Heart left ventricle (tissue), 16 donors: Measurements from ENCODE around the gene TUBE1. TPM values are rescaled to one million over a fixed set of nuclear protein-coding genes. Genes with fewer than 3 reads are reported as not detected.
A peak's percentile ranks its signal among the peaks of the same experiment; 100 is the strongest.

Experiments used
- ATAC-seq, 4 donors: fragments of 200-7000 bp; cut with Tn5 transposase; one replicate each; pipeline ENCODE4 v1.9.1; 2020 to 2022; ENCODE audit warnings: moderate library complexity in 4 of 4, mild to moderate bottlenecking in 3 of 4, moderate number of reproducible peaks in 1 of 4
- DNase-seq, 5 donors: peaks; one replicate each; pipeline ENCODE4 v3.0.0-alpha.2; 2020
- H3K27ac ChIP-seq, 12 donors: fragments of 200-600 bp; sonication (generic) in 4 of 12; one replicate each; pipeline versions ENCODE4 v1.5.0 to v1.8.0; 2016 to 2022; ENCODE audit warnings: mild to moderate bottlenecking in 2 of 12
- H3K27me3 ChIP-seq, 9 donors: fragments of 200-600 bp; sonication (generic) in 2 of 9; one replicate each; pipeline versions ENCODE4 v1.5.1 to v1.8.0; 2016 to 2022; ENCODE audit warnings: mild to moderate bottlenecking in 3 of 9
- H3K36me3 ChIP-seq, 9 donors: fragments of 200-600 bp; sonication (generic) in 2 of 9; one replicate each; pipeline versions ENCODE4 v1.5.0 to v1.8.0; 2018 to 2022; ENCODE audit warnings: mild to moderate bottlenecking in 2 of 9
- H3K4me1 ChIP-seq, 12 donors: fragments of 200-600 bp; sonication (generic) in 4 of 12; one replicate each; pipeline versions ENCODE4 v1.5.0 to v1.8.0; 2016 to 2022; ENCODE audit warnings: mild to moderate bottlenecking in 3 of 12
- H3K4me3 ChIP-seq, 12 donors: fragments of 200-600 bp; sonication (generic) in 4 of 12; one replicate each; pipeline versions ENCODE4 v1.5.0 to v1.8.0; 2017 to 2022; ENCODE audit warnings: mild to moderate bottlenecking in 9 of 12, moderate library complexity in 4 of 12
- H3K9me3 ChIP-seq, 12 donors: fragments of 200-600 bp; sonication (generic) in 4 of 12; one replicate each; pipeline versions ENCODE4 v1.5.0 to v1.8.0; 2016 to 2022; ENCODE audit warnings: mild to moderate bottlenecking in 1 of 12
- POLR2A ChIP-seq, 2 donors: fragments of 450-650 bp; IDR thresholded peaks; one replicate each; pipeline ENCODE4 v1.6.1; 2017; ENCODE audit warnings: antibody characterized with exemption in 2 of 2, mild to moderate bottlenecking in 2 of 2, moderate library complexity in 2 of 2
- WGBS, 4 donors: extraction: QIAGEN DNeasy Blood & Tissue Kit in 2 of 4; methylation state at CpG; one replicate each; pipeline versions ENCODE4 v1.1.5 to v1.1.7; 2013 to 2018; 5-methylcytosine and 5-hydroxymethylcytosine counted together
- intact Hi-C, 10 donors: fragments of 100-400 bp; cut with DNase I; formaldehyde crosslinking; loops; one replicate each; pipeline versions ENCODE4 v1.11.1 to v1.14.2; 2022
- polyA plus RNA-seq, 2 donors: library from polyadenylated mRNA; stranded (reverse); fragments of 200-250 nt; gene quantifications; one replicate each; pipeline ENCODE4 v1.2.3, GENCODE V29; 2013
- total RNA-seq, 9 donors: library from RNA; depleted of rRNA in 2 of 9; stranded (reverse); fragments of >200 nt in 2 of 9; fragmentation: NEBNext Ultra II Directional in 3 of 9; extraction: Animal tissue kit (Norgen Biotek cat#: 25700) in 3 of 9; gene quantifications; one replicate each; pipeline versions ENCODE4 v1.1.0 to v1.2.4, GENCODE V29; 2016 to 2023
- TF ChIP-seq, protein P1 (sequence below), 12 donors: fragments of 200-600 bp; sonication (generic) in 4 of 12; IDR thresholded peaks; one replicate each; pipeline versions ENCODE4 v1.5.0 to v1.8.0; 2018 to 2022; ENCODE audit warnings: antibody characterized with exemption in 12 of 12, mild to moderate bottlenecking in 5 of 12
- donor health status: ischemic (EF 13 %, LVEDD 7.1; RV severe dilation, severe dysfunction).
- donor health status: healthy with polysubstance abuse.
- donor health status: DM: no; HTN: yes; CAD: no.
- donor health status: DM: no; HTN: no; CAD: no.
- donor health status: ischemic (EF 25% LVEDD 6.9; RV normal size, moderate dysfunction).
- donor health status: ischemic (EF 25% LVEDD 5.7; RV mildly dilated, moderate dysfunction).
- donor health status: healthy.
- donor health status: DM: yes; HTN: yes; CAD: no.
- donor health status: ischemic (EF 35%, LVEDD 5.7; RV mildly dilated, moderate dysfunction).
- donor health status: nonischemic (EF 11% LVEDD 7.7; RV severe dilation, severe dysfunction).
- donor health status: DM: yes; HTN: yes; CAD: no.
- donor health status: PGD.
- donor health status: ischemic (EF 29% LVEDD 5.4; RV normal size, mild dysfunction).
- donor health status: nonischemic (EF 23%, LVEDD 6.1; RV moderate dilation, normal function).

The TUBE1 gene
- total and polyA plus RNA-seq, 11 donors: 10.1 to 33.2 (median 23.3) TPM

DNA sequence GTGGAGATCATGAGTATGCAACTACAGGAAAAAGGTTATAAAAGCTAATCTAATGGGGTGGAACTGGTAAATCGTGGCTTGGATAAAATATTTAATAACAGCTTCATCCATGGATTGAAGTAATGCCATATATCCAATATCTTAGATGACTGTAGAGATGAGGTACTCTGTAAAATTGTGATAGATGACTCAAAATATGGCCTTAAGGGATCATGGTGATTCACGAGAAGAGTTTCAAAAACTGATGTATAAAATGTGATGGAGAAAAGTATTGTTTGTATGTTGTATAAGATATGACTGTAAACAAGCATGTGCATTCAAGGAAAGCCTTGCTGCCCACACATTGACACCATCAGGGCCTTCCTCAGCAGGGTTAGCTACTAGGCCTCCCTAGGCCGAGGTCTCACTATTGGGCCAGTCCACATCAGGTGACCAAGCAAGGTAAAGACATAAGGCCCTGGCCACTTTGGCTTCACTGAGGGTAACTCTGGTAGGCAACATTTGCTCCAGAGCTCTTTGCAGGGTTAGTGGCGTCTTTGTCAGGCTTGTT, 51.1 kb downstream of the TUBE1 start:
- H3K27ac ChIP-seq: peak overlapping the region in 6 of 12 donors; percentile 2 to 61 (median 36)
- no peak overlapping the region for H3K4me3 ChIP-seq
- ATAC-seq: no peak
- no peak for TF ChIP-seq POLR2A (IDR thresholded peaks at IDR 0.05)
- TF ChIP-seq, protein P1, sequence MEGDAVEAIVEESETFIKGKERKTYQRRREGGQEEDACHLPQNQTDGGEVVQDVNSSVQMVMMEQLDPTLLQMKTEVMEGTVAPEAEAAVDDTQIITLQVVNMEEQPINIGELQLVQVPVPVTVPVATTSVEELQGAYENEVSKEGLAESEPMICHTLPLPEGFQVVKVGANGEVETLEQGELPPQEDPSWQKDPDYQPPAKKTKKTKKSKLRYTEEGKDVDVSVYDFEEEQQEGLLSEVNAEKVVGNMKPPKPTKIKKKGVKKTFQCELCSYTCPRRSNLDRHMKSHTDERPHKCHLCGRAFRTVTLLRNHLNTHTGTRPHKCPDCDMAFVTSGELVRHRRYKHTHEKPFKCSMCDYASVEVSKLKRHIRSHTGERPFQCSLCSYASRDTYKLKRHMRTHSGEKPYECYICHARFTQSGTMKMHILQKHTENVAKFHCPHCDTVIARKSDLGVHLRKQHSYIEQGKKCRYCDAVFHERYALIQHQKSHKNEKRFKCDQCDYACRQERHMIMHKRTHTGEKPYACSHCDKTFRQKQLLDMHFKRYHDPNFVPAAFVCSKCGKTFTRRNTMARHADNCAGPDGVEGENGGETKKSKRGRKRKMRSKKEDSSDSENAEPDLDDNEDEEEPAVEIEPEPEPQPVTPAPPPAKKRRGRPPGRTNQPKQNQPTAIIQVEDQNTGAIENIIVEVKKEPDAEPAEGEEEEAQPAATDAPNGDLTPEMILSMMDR (IDR thresholded peaks at IDR 0.05): no peak
- no peak for DNase-seq
- no peaks in the 10 kb centered on the region for H3K27me3 ChIP-seq
- H3K36me3 ChIP-seq: no peaks in the 10 kb centered on the region
- H3K9me3 ChIP-seq: no peaks in the 10 kb centered on the region
- intact Hi-C loops: no loop called here
- H3K4me1 ChIP-seq: peaks cover 0 to 42% (median 7%) of the 10 kb centered on the region in 12 donors
- 91 to 95% (median 94%) methylated on average over 4 of the region's 4 CpGs for WGBS, 4 donors

DNA sequence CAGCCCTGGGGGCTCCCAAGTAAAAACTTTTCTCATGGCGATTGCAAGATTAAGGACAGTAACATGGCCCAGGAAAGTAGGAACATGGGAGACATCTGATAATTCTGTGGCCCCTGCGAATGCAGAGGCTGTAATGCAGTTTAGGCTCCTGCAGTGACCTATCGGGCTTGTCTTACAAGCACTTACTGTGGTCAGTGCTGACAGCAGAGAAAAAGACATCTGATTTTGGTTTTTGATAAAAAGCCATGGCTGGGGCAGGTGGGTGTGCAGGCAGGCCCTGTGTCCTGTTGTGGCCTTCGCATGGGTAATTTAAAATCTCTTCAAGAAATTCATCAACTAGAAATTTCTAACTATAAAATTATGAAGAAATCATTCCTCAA, 52.7 kb downstream of the TUBE1 start:
- no peaks in the 10 kb centered on the region for H3K9me3 ChIP-seq
- no peak overlapping the region for H3K4me3 ChIP-seq
- no peak for DNase-seq
- TF ChIP-seq, protein P1 (IDR thresholded peaks at IDR 0.05): no peak
- TF ChIP-seq POLR2A (IDR thresholded peaks at IDR 0.05): no peak
- peaks cover 0 to 52% (median 11%) of the 10 kb centered on the region in 12 donors for H3K4me1 ChIP-seq
- no peaks in the 10 kb centered on the region for H3K27me3 ChIP-seq
- H3K36me3 ChIP-seq: no peaks in the 10 kb centered on the region
- WGBS, 4 donors: 93 to 96% (median 94%) methylated on average over 4 of the region's 4 CpGs
- H3K27ac ChIP-seq: peak overlapping the region in 6 of 12 donors; percentile 1 to 61 (median 37)
- intact Hi-C loops: no loop called here
- ATAC-seq: no peak

DNA sequence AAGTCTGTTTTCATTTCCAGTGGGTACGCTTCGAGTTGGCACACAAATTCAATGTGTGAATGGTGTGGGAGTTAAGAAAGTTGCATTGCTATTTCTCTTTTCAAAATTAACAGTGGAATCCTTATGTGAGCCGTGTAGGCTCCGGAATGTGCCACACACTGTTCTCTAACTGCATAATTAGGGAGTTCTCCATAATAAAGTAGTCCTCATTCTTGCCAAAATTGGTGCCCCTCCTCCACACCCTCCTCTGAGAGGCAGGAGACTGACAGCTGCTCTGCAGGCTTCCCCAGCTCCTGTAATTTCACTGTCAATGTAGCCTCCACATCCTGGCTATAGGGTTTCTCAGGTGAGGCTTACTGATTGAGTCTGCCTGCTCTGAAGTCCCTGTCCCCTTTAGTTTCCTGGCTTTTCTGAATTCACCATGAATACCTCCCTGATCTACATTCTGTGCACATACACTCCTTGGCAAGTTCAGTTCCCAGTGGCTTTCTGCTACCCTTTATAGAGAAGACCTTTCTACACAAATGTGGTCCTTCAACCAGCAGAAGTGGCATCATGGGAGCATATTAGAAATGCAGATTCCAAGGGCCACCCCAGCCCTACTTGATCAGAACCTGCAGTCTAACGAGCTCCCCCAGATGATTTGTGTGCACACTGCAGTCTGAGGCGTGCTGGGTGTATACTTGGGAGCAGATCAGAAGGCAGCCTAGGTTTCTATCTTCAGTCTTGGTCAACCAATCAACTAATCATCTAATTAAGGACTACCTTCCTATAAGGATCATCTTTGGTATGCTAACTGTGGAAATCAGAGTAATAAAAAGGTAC, 53.3 kb downstream of the TUBE1 start:
- Histone ChIP-seq H3K4me1 (peaks cover 0 to 52% (median 11%) of the 10 kb centered on the region in 12 donors), H3K9me3 (no peaks in the 10 kb centered on the region), H3K27ac (no peak overlapping the region), H3K27me3 (no peaks in the 10 kb centered on the region), H3K4me3 (no peak overlapping the region), H3K36me3 (no peaks in the 10 kb centered on the region)
- no peak for ATAC-seq
- WGBS, 4 donors: 77 to 87% (median 83%) methylated on average over 6 of the region's 6 CpGs
- TF ChIP-seq POLR2A (IDR thresholded peaks at IDR 0.05): no peak
- TF ChIP-seq, protein P1 (IDR thresholded peaks at IDR 0.05): no peak
- intact Hi-C loops: no loop called here
- DNase-seq: no peak

DNA sequence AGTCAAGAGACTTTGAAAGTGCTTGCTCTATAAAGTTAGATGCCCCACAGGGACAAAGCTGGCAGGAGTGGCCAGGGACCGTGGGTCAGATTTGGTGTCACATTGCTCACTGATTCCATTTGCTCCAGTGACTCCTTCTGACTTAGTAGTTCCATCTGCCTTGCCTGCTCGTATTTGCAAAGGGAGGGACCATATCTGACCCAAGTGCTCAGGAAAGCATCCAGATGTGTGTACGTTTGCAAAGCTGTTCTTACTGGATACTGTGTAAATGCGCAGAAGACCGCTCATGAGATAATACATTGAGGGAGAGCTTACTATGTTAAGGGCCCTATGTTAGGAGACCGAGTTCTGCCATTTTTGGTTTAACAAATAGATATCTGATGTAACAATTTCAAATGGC, 54.6 kb downstream of the TUBE1 start:
- Histone ChIP-seq H3K4me3 (no peak overlapping the region), H3K27ac (no peak overlapping the region), H3K9me3 (no peaks in the 10 kb centered on the region), H3K4me1 (peaks cover 0 to 40% (median 6%) of the 10 kb centered on the region in 12 donors), H3K36me3 (no peaks in the 10 kb centered on the region), H3K27me3 (no peaks in the 10 kb centered on the region)
- TF ChIP-seq, protein P1 (IDR thresholded peaks at IDR 0.05): no peak
- TF ChIP-seq POLR2A (IDR thresholded peaks at IDR 0.05): no peak
- DNase-seq (no peak), ATAC-seq (no peak)
- intact Hi-C loops: no loop called here
- WGBS, 4 donors: 82 to 90% (median 89%) methylated on average over 6 of the region's 6 CpGs
